GM12872 (cell line): Measurements from ENCODE around the gene BMP7.

Experiments
- CTCF ChIP-seq: IDR thresholded peaks from 3 replicates; pipeline ENCODE4 v1.5.1; 2011; ENCODE audit warnings: low read depth, mild to moderate bottlenecking, low read length, moderate library complexity; ENCODE audit not compliant: insufficient read depth

Gene BMP7

DNA sequence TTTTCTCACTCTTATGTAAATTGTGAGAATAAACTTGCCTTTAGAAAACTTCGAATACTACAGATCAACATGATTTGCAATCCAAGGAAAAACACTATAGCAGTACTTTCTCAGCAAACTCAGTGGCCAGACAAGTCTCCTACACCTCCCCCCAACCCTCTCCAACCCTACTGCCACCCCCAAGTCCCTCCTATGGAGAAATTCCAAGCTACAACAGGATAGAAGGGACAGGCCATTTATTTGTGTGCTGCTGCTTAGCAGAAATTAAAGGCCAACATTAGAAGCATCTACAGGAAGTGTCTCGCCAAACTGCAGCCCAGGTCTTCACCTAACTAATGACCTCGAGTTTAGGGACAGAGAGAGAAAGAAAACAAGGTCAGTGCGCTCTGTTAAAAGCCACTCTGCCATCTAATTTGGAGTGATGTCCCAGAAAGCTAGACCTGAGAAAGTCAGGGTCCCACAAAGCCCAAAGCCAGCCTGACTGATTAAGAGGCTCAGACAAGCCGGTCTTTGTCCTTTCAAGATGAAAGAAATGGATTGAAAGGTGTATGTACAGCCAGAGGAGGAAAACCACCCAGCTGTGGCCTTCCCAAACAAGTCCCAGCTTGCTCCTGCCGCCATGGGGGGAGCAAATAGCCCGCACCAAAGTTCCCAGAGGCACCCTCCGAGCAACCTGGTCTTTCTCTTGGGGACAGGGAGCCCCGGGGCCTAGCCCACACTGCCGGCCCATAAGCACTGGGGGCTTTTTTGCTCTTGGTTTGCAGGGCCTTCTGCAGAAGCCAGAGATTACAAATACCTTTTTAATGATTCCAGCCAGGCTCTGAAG lies 3.4 kb downstream of the BMP7 start:
- TF ChIP-seq CTCF = no peak

GRCh38 chr20:57262301-57262700 lies 4.1 kb downstream of the BMP7 start:
- TF ChIP-seq CTCF = no peak

DNA sequence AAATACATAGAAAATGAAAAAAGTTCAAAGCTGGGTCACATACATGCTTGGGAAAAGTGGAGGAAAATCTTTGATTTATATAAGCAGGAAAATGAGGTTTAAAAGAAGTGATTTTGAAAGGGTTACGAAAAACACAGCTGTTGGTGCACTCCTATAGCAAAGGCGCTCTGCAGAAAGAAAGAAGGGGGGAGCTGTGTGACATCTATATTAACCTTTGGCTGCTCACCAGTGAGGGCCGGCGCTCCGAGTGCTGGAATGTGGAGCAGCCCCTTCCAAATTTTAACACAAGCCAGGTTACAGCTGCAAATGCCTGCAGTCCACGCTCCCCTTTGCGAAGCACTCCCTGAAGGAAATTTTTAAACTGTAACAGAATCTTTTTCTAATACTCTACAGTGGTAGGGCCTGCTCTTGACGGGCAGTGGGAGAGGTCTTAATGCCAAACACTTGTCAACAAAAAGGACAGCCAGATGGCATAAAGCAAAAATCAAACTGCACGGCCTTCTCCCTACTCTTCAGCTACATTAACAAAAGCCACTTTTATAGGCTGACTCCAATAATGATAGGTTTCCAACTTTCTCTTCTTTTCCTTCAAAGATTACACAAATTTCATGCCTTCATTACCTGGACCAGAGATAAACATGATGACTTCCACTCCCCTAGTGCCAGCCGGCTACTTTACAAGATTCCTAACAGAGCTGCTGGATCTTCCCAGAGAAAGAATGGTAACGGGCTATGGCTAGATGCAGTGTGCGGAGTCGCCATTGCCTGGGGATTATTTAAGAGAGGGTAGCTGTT lies 4.8 kb downstream of the BMP7 start:
- TF ChIP-seq CTCF = no peak

DNA sequence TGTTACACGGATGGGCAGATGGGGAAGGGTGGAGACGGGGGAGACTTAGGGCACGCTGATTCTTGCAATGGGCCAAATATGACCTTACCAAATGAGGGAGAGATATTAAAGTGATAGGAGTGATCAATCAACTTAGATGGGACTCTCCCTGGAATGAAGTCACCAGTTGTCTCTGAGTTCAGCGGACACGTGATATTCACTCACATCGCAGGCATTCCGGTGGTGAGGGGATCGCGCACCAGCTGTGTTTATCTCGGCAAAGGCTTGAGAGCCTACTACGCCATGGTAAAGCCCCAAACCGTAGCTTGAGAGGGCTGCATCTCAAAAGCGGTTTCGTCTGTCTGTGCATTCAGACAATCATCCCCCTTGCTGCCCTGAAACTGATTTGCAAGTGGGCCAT lies 5.5 kb downstream of the BMP7 start:
- TF ChIP-seq CTCF = no peak

GRCh38 chr20:57259938-57260921 lies 6.2 kb downstream of the BMP7 start:
- TF ChIP-seq CTCF = no peak

DNA sequence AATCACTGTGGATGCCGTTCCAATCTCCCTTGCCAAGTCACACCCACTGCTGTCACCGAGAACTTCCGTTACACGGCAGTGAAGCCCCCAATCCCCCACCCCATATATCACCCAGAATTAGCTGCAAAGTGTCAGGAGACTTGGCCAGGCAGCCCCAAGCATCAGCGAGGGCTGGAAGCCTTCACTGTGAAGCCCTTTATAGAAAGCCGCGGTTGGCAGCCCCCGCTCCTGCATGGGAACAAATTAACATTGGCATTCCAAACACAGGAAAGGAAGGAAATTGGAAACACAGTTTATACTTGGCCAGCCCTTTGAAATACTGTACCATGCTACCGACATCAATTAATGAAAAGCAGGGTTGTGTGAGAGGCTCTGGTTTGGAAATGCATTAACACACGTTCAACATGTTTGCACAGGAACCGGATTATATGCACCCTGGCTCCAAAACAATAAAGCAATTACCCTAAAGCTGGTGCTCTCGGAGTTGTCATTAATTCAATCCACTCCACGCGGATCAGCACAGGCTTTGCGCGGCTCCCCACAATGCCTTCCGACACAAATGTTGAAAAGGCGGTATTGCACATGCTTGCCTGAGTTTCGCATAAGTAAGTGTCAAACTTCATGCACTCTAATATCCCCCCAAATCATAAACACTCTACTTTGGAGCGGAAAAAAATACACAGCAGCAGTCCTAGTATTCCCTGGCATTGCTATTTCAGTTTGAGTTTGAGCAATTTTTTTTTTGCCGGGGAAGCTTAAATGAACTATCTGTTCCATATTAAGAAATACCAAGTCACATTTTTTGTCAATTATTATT lies 7.1 kb downstream of the BMP7 start:
- no peak for TF ChIP-seq CTCF
